Caco-2 (cell line): ENCODE data around the gene RECQL. TPM values are rescaled to one million over a fixed set of nuclear protein-coding genes. Genes with fewer than 3 reads are reported as not detected.

Experiments used
- BruUV-seq: library from RNA; stranded (reverse); fragments of 400-500 nt; replicated peaks from 2 replicates; lab custom pipeline; 2021; lab: Mats Ljungman, UMichigan
- CTCF ChIA-PET: fragments of 300-600 bp; sonication (Branson Sonifier 250); formaldehyde crosslinking; loops from one replicate; lab custom pipeline; 2022; ENCODE audit warnings: antibody characterized with exemption; lab: Charles Lee
- POLR2A ChIA-PET: fragments of 300-600 bp; sonication (Branson Sonifier 250); formaldehyde crosslinking; loops from one replicate; lab custom pipeline; 2022; ENCODE audit warnings: antibody characterized with exemption; lab: Charles Lee
- DNase-seq, 2 experiments: peaks; one replicate each; pipeline versions ENCODE4 v3.0.0 to v3.0.0-alpha.2; 2020 to 2022
- H3K27me3 ChIP-seq: replicated peaks from 2 replicates; pipeline ENCODE4 v1.6.0; 2011; ENCODE audit warnings: low read length; ENCODE audit not compliant: control insufficient read depth, insufficient read depth
- H3K36me3 ChIP-seq: 2 replicates; pipeline ENCODE4 v1.5.1; 2011; ENCODE audit warnings: low read length; ENCODE audit not compliant: control insufficient read depth, insufficient read depth
- H3K4me1 ChIP-seq: fragments of 250-450 bp; sonication (Bioruptor Pico); 2 replicates; pipeline ENCODE4 v1.5.1; 2020; ENCODE audit warnings: mild to moderate bottlenecking
- H3K4me3 ChIP-seq: 2 replicates; pipeline ENCODE4 v1.5.1; 2011; ENCODE audit warnings: low read depth, mild to moderate bottlenecking, control low read depth, low read length
- H3K9me3 ChIP-seq: fragments of 250-450 bp; sonication (Bioruptor Pico); 2 replicates; pipeline ENCODE4 v1.5.1; 2020; ENCODE audit warnings: mild to moderate bottlenecking, moderate library complexity
- H3K27ac Mint-ChIP-seq: one replicate; pipeline ENCODE4 v1.8.0; 2022; ENCODE audit warnings: mixed read lengths; ENCODE audit not compliant: unreplicated experiment
- H3K27me3 Mint-ChIP-seq: one replicate; pipeline ENCODE4 v1.8.0; 2022; ENCODE audit warnings: mixed read lengths; ENCODE audit not compliant: insufficient read depth, unreplicated experiment
- H3K36me3 Mint-ChIP-seq: one replicate; pipeline ENCODE4 v1.8.0; 2022; ENCODE audit warnings: mild to moderate bottlenecking, mixed read lengths; ENCODE audit not compliant: insufficient read depth, unreplicated experiment
- H3K4me1 Mint-ChIP-seq: one replicate; pipeline ENCODE4 v1.8.0; 2022; ENCODE audit warnings: low read depth, mixed read lengths; ENCODE audit not compliant: unreplicated experiment
- H3K4me3 Mint-ChIP-seq: one replicate; pipeline ENCODE4 v1.8.0; 2022; ENCODE audit warnings: mild to moderate bottlenecking, moderate library complexity, mixed read lengths; ENCODE audit not compliant: unreplicated experiment
- H3K9me3 Mint-ChIP-seq: one replicate; pipeline ENCODE4 v1.8.0; 2022; ENCODE audit warnings: mixed read lengths; ENCODE audit not compliant: unreplicated experiment
- intact Hi-C: fragments of 100-400 bp; cut with micrococcal nuclease; formaldehyde crosslinking; loops from one replicate; pipeline ENCODE4 v1.10.0; 2022; ENCODE audit not compliant: unreplicated experiment
- total RNA-seq: library from RNA; stranded (reverse); gene quantifications from 2 replicates; pipeline ENCODE4 v1.2.3, GENCODE V29; 2022
- TF ChIP-seq, protein P1 (sequence below), 2 experiments: fragments of 200-600 bp in 1 of 2; IDR thresholded peaks; 1 replicate in 1 of 2; 2 replicates in 1 of 2; pipeline versions ENCODE4 v1.5.1 to v1.8.0; 2011 to 2022; ENCODE audit warnings: antibody characterized with exemption in 1 of 2, control low read depth in 1 of 2, inconsistent platforms in 1 of 2, low read depth in 1 of 2, low read length in 1 of 2, mild to moderate bottlenecking in 1 of 2, moderate library complexity in 1 of 2; ENCODE audit not compliant: insufficient read depth in 1 of 2, severe bottlenecking in 1 of 2, unreplicated experiment in 1 of 2

RECQL gene
- total RNA-seq, 1 experiment from 2014 or later, result 50.7 TPM

DNA sequence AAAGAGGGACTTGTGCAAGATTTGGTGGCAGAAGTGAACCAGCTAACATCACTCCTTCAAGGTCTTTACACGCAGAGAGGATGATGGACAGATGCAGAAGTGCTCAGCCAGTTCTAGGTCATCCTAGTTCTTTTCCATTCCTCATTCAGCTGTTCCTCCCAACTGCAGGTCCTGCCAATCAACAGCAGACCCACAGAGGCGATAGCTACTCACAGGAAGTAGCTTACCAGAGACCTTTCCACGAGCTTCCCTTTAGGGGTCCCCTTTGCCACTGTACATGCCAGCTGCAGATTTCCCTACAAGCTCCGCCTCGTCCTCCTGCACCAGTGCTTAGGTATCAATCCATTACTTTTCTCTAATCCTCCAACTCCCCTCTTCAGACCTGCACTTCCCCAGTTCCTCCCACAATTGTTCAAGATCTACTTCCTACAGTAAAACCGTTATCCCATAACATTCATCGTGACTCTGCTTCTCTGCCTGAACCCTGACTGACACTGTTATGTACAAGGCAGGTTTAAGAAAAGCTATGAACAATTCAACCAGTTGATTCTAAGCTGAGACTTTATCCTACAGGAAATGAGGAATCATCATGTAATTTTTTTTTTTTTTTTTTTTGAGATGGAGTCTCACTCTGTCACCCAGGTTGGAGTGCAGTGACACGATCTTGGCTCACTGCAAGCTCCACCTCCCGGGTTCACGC, 22.5 kb downstream of the RECQL start:
- no peaks in the 10 kb centered on the region for H3K27me3 ChIP-seq
- no peak overlapping the region for H3K4me3 Mint-ChIP-seq
- intact Hi-C loops, result no loop called here
- H3K27me3 Mint-ChIP-seq, result no peaks in the 10 kb centered on the region
- no peaks in the 10 kb centered on the region for H3K9me3 ChIP-seq
- H3K4me1 ChIP-seq, result no peaks in the 10 kb centered on the region
- no peak overlapping the region for H3K4me3 ChIP-seq
- TF ChIP-seq, protein P1, sequence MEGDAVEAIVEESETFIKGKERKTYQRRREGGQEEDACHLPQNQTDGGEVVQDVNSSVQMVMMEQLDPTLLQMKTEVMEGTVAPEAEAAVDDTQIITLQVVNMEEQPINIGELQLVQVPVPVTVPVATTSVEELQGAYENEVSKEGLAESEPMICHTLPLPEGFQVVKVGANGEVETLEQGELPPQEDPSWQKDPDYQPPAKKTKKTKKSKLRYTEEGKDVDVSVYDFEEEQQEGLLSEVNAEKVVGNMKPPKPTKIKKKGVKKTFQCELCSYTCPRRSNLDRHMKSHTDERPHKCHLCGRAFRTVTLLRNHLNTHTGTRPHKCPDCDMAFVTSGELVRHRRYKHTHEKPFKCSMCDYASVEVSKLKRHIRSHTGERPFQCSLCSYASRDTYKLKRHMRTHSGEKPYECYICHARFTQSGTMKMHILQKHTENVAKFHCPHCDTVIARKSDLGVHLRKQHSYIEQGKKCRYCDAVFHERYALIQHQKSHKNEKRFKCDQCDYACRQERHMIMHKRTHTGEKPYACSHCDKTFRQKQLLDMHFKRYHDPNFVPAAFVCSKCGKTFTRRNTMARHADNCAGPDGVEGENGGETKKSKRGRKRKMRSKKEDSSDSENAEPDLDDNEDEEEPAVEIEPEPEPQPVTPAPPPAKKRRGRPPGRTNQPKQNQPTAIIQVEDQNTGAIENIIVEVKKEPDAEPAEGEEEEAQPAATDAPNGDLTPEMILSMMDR (IDR thresholded peaks at IDR 0.05; ENCODE audit: insufficient read depth in 1 of 2, low read depth in 1 of 2, low read length in 1 of 2, severe bottlenecking in 1 of 2, unreplicated experiment in 1 of 2), result no peak
- no TSS peak for BruUV-seq
- H3K4me1 Mint-ChIP-seq, result no peaks in the 10 kb centered on the region
- ChIA-PET CTCF (no interaction called here), POLR2A (no interaction called here)
- no peak for DNase-seq
- H3K9me3 Mint-ChIP-seq, result no peaks in the 10 kb centered on the region
- no peaks in the 10 kb centered on the region for H3K36me3 ChIP-seq
- no peak overlapping the region for H3K27ac Mint-ChIP-seq
- H3K36me3 Mint-ChIP-seq, result no peaks in the 10 kb centered on the region

DNA sequence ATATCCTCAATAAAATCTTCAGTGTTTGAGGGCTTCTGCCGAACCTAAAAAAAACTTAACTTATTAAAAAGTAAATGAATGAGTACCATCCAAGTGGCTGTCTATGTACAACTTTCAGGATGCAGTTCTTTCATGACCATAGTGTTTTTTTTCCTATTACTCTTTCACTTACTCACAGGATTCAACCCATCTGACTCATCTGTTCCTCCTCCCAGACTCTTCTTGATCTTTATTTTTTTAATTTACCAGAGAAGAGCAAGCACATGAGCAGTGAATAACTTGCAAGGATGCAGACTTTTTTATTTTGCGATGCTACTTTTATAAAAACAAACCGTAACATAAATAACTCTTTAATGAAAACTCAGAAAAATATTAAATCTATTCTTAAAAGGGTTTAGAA, 24.5 kb downstream of the RECQL start:
- H3K4me3 Mint-ChIP-seq, result no peak overlapping the region
- DNase-seq, result no peak
- intact Hi-C loops, result no loop called here
- ChIA-PET CTCF (no interaction called here), POLR2A (no interaction called here)
- no peaks in the 10 kb centered on the region for H3K27me3 ChIP-seq
- H3K4me1 ChIP-seq, result no peaks in the 10 kb centered on the region
- no TSS peak for BruUV-seq
- H3K36me3 Mint-ChIP-seq, result peaks cover 13% of the 10 kb centered on the region
- TF ChIP-seq, protein P1 (IDR thresholded peaks at IDR 0.05; ENCODE audit: insufficient read depth in 1 of 2, low read depth in 1 of 2, low read length in 1 of 2, severe bottlenecking in 1 of 2, unreplicated experiment in 1 of 2), result no peak
- no peaks in the 10 kb centered on the region for H3K27me3 Mint-ChIP-seq
- H3K4me1 Mint-ChIP-seq, result no peaks in the 10 kb centered on the region
- H3K36me3 ChIP-seq, result no peaks in the 10 kb centered on the region
- H3K27ac Mint-ChIP-seq, result no peak overlapping the region
- H3K9me3 ChIP-seq, result no peaks in the 10 kb centered on the region
- no peak overlapping the region for H3K4me3 ChIP-seq
- H3K9me3 Mint-ChIP-seq, result no peaks in the 10 kb centered on the region

DNA sequence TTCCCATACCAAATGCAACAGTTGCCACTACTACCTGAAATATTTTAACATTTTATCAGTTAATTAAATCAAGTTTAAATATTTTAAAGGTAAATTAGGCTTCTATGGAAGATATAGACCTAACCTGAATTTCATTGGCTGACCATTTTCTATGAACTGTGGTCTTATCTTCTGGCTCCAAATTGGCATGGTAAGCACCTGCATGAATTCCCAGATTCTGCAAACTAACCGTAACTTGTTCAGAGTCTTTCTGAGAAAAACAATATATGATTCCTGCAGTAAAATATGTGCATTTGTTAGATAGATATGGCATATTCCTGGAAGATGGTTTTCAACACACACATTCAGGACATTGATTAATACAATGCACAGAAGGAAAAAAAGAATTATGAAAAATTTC, 25.9 kb downstream of the RECQL start:
- no peak overlapping the region for H3K27ac Mint-ChIP-seq
- H3K4me3 Mint-ChIP-seq, result no peak overlapping the region
- H3K27me3 ChIP-seq, result no peaks in the 10 kb centered on the region
- no TSS peak for BruUV-seq
- intact Hi-C loops, result no loop called here
- no peak for DNase-seq
- no peaks in the 10 kb centered on the region for H3K4me1 ChIP-seq
- no peaks in the 10 kb centered on the region for H3K36me3 ChIP-seq
- H3K27me3 Mint-ChIP-seq, result no peaks in the 10 kb centered on the region
- ChIA-PET POLR2A (no interaction called here), CTCF (no interaction called here)
- TF ChIP-seq, protein P1 (IDR thresholded peaks at IDR 0.05; ENCODE audit: insufficient read depth in 1 of 2, low read depth in 1 of 2, low read length in 1 of 2, severe bottlenecking in 1 of 2, unreplicated experiment in 1 of 2), result no peak
- H3K9me3 ChIP-seq, result no peaks in the 10 kb centered on the region
- H3K4me3 ChIP-seq, result no peak overlapping the region
- H3K4me1 Mint-ChIP-seq, result no peaks in the 10 kb centered on the region
- H3K36me3 Mint-ChIP-seq, result peaks cover 22% of the 10 kb centered on the region
- H3K9me3 Mint-ChIP-seq, result no peaks in the 10 kb centered on the region
